GM23338 (cell line): ENCODE data around the gene HMCN2. TPM values are rescaled to one million over a fixed set of nuclear protein-coding genes. Genes with fewer than 3 reads are reported as not detected.

Source experiments
- ATAC-seq: fragments of 200-7000 bp; cut with Tn5 transposase; 3 replicates; pipeline ENCODE4 v1.9.1; 2020
- DNase-seq: peaks from one replicate; pipeline ENCODE4 v3.0.0-alpha.2; 2015; ENCODE audit warnings: low spot score
- H2AFZ ChIP-seq: fragments of 200-600 bp; sonication (generic); 2 replicates; pipeline ENCODE4 v1.8.0; 2016; ENCODE audit warnings: antibody characterized with exemption, mild to moderate bottlenecking, moderate library complexity
- H3F3A ChIP-seq: fragments of 200-600 bp; sonication (generic); replicated peaks from 2 replicates; pipeline ENCODE4 v1.8.0; 2017; ENCODE audit warnings: antibody characterized with exemption, mixed run types, low read depth
- H3K27ac ChIP-seq: fragments of 200-600 bp; sonication (generic); 2 replicates; pipeline ENCODE4 v1.6.1; 2016; ENCODE audit warnings: low read depth
- H3K27me3 ChIP-seq: fragments of 200-600 bp; sonication (generic); 2 replicates; pipeline ENCODE4 v1.8.0; 2016; ENCODE audit warnings: mild to moderate bottlenecking, mixed run types, moderate library complexity; ENCODE audit not compliant: insufficient read depth
- H3K36me3 ChIP-seq: fragments of 200-600 bp; sonication (generic); 2 replicates; pipeline ENCODE4 v1.8.0; 2016; ENCODE audit warnings: mild to moderate bottlenecking; ENCODE audit not compliant: insufficient read depth
- H3K4me1 ChIP-seq: fragments of 200-600 bp; sonication (generic); 2 replicates; pipeline ENCODE4 v1.8.0; 2016; ENCODE audit warnings: mild to moderate bottlenecking, moderate library complexity; ENCODE audit not compliant: insufficient read depth
- H3K4me2 ChIP-seq: fragments of 200-600 bp; sonication (generic); 2 replicates; pipeline ENCODE4 v1.7.1; 2017; ENCODE audit warnings: mixed run types
- H3K4me3 ChIP-seq: fragments of 200-600 bp; sonication (generic); 2 replicates; pipeline ENCODE4 v1.6.1; 2016; ENCODE audit warnings: mixed run types
- H3K79me2 ChIP-seq: fragments of 200-600 bp; sonication (generic); replicated peaks from 2 replicates; pipeline ENCODE4 v1.8.0; 2017; ENCODE audit warnings: mild to moderate bottlenecking; ENCODE audit not compliant: insufficient read depth
- H3K9me2 ChIP-seq: fragments of 200-600 bp; sonication (generic); 2 replicates; pipeline ENCODE4 v1.8.0; 2017; ENCODE audit not compliant: insufficient read depth
- H4K20me1 ChIP-seq: fragments of 200-600 bp; sonication (generic); replicated peaks from 2 replicates; pipeline ENCODE4 v1.8.0; 2017; ENCODE audit warnings: mild to moderate bottlenecking; ENCODE audit not compliant: insufficient read depth
- H3K27ac Mint-ChIP-seq: 2 replicates; pipeline ENCODE4 v1.8.0; 2020; ENCODE audit warnings: inconsistent platforms, mild to moderate bottlenecking, moderate library complexity, mixed read lengths
- H3K27me3 Mint-ChIP-seq: 3 replicates; pipeline ENCODE4 v1.8.0; 2022; ENCODE audit warnings: low read depth, mild to moderate bottlenecking, moderate library complexity, mixed read lengths, inconsistent platforms; ENCODE audit not compliant: insufficient read depth, poor library complexity
- H3K36me3 Mint-ChIP-seq: 3 replicates; pipeline ENCODE4 v1.8.0; 2021; ENCODE audit warnings: low read depth, mild to moderate bottlenecking, inconsistent platforms, moderate library complexity, mixed read lengths
- H3K4me1 Mint-ChIP-seq: 3 replicates; pipeline ENCODE4 v1.8.0; 2020; ENCODE audit warnings: mild to moderate bottlenecking, inconsistent platforms, mixed read lengths
- H3K4me3 Mint-ChIP-seq: 3 replicates; pipeline ENCODE4 v1.8.0; 2021; ENCODE audit warnings: moderate library complexity, mild to moderate bottlenecking, inconsistent platforms, mixed read lengths
- H3K9me3 Mint-ChIP-seq: 3 replicates; pipeline ENCODE4 v1.8.0; 2020; ENCODE audit warnings: moderate library complexity, mild to moderate bottlenecking, inconsistent platforms, mixed read lengths
- CREB1 ChIP-seq: fragments of 250-450 bp; sonication (Bioruptor Pico); IDR thresholded peaks from 2 replicates; pipeline ENCODE4 v1.5.0; 2020; ENCODE audit warnings: low read depth, mild to moderate bottlenecking, moderate library complexity
- CTCF ChIP-seq, 2 experiments: fragments of 200-600 bp in 1 of 2; sonication (generic) in 1 of 2; conservative IDR thresholded peaks; 2 replicates each; pipeline versions ENCODE4 v1.5.1 to v1.6.1; 2016 to 2017; ENCODE audit warnings: antibody characterized with exemption in 2 of 2, low read depth in 2 of 2, mild to moderate bottlenecking in 2 of 2, moderate library complexity in 1 of 2
- ETS1 ChIP-seq: IDR thresholded peaks from 2 replicates; pipeline ENCODE4 v1.6.1; 2016; ENCODE audit warnings: antibody characterized with exemption
- EZH2 ChIP-seq: fragments of 200-600 bp; sonication (generic); IDR thresholded peaks from one replicate; pipeline ENCODE4 v1.8.0; 2017; ENCODE audit warnings: antibody characterized with exemption, mild to moderate bottlenecking, low read depth; ENCODE audit not compliant: unreplicated experiment
- EZH2phosphoT487 ChIP-seq: fragments of 200-600 bp; sonication (generic); IDR thresholded peaks from one replicate; pipeline ENCODE4 v1.8.1; 2018; ENCODE audit warnings: antibody characterized with exemption; ENCODE audit not compliant: unreplicated experiment
- JUNB ChIP-seq: IDR thresholded peaks from one replicate; pipeline ENCODE4 v1.6.1; 2016; ENCODE audit warnings: antibody characterized with exemption; ENCODE audit not compliant: unreplicated experiment
- NANOG ChIP-seq: IDR thresholded peaks from 2 replicates; pipeline ENCODE4 v1.6.1; 2016; ENCODE audit warnings: antibody characterized with exemption, borderline replicate concordance
- POLR2AphosphoS5 ChIP-seq: IDR thresholded peaks from 2 replicates; pipeline ENCODE4 v1.6.1; 2016; ENCODE audit warnings: antibody characterized with exemption, low read depth
- REST ChIP-seq: IDR thresholded peaks from one replicate; pipeline ENCODE4 v1.6.1; 2018; ENCODE audit warnings: antibody characterized with exemption; ENCODE audit not compliant: unreplicated experiment
- STAT1 ChIP-seq: IDR thresholded peaks from one replicate; pipeline ENCODE4 v1.6.1; 2016; ENCODE audit warnings: antibody characterized with exemption; ENCODE audit not compliant: unreplicated experiment
- ZNF114 ChIP-seq: fragments of 250-450 bp; sonication (Bioruptor Pico); IDR thresholded peaks from 2 replicates; pipeline ENCODE4 v1.5.0; 2020; ENCODE audit warnings: mild to moderate bottlenecking, moderate library complexity
- ZNF331 ChIP-seq: fragments of 250-450 bp; sonication (Bioruptor Pico); IDR thresholded peaks from 2 replicates; pipeline ENCODE4 v1.5.0; 2020; ENCODE audit warnings: low read depth, mild to moderate bottlenecking, moderate library complexity
- ZNF462 ChIP-seq: fragments of 250-450 bp; sonication (Bioruptor Pico); IDR thresholded peaks from 2 replicates; pipeline ENCODE4 v1.5.0; 2020; ENCODE audit warnings: mild to moderate bottlenecking, moderate library complexity
- polyA plus RNA-seq: library from polyadenylated mRNA; unstranded; fragments of >200 nt; fragmentation: Nextera tagmentation; extraction: Ambion mirVana; gene quantifications from 2 replicates; pipeline ENCODE4 v1.2.1, GENCODE V29; 2016
- total RNA-seq: library from RNA; depleted of rRNA; stranded (reverse); fragments of >200 nt; shearing (Covaris generic); gene quantifications from 2 replicates; pipeline ENCODE4 v1.2.3, GENCODE V29; 2014

Gene HMCN2
- total and polyA plus RNA-seq, 2 experiments from 2014 or later = 1.3 to 4.7 TPM

- H3F3A ChIP-seq = no peaks in the 10 kb centered on the region
- DNase-seq (no peak), ATAC-seq (no peak)
- Mint-ChIP-seq H3K4me1 (no peaks in the 10 kb centered on the region), H3K27me3 (peaks cover 2% of the 10 kb centered on the region), H3K9me3 (peaks cover 7% of the 10 kb centered on the region; the same call in 2 of the 3 replicates), H3K27ac (no peak overlapping the region), H3K36me3 (peaks cover 45% of the 10 kb centered on the region), H3K4me3 (no peak overlapping the region)
- no peaks in the 10 kb centered on the region for H3K36me3 ChIP-seq
- H2AFZ ChIP-seq = no peak overlapping the region
- no peaks in the 10 kb centered on the region for H3K9me2 ChIP-seq
- peaks cover 5% of the 10 kb centered on the region; the same call in 1 of the 2 replicates for H4K20me1 ChIP-seq
- H3K4me1 ChIP-seq = no peaks in the 10 kb centered on the region
- no peaks in the 10 kb centered on the region for H3K79me2 ChIP-seq
- no peak overlapping the region for H3K4me3 ChIP-seq
- no peak overlapping the region for H3K4me2 ChIP-seq
- no peaks in the 10 kb centered on the region for H3K27me3 ChIP-seq
- H3K27ac ChIP-seq = no peak overlapping the region
- TF ChIP-seq REST (no peak), NANOG (no peak), EZH2 (no peak), ZNF331 (CRISPR knock-in tag) (no peak), CTCF (conservative IDR thresholded peaks at IDR 0.05; ENCODE audit: low read depth in 2 of 2) (no peak), EZH2phosphoT487 (no peak), JUNB (no peak), ZNF462 (no peak), ETS1 (no peak), ZNF114 (no peak), POLR2AphosphoS5 (no peak), STAT1 (no peak), CREB1 (CRISPR knock-in tag) (no peak)
These were observed 39.4 kb upstream of the HMCN2 start for GRCh38 chr9:130226112-130226511.
